RKO (cell line): Measurements from ENCODE around the gene GPC5.
A peak's percentile ranks its signal among the peaks of the same experiment; 100 is the strongest.

Experiments used
- DNase-seq: peaks from one replicate; pipeline ENCODE4 v3.0.0-alpha.2; 2016; ENCODE audit warnings: low spot score

Gene GPC5

DNA sequence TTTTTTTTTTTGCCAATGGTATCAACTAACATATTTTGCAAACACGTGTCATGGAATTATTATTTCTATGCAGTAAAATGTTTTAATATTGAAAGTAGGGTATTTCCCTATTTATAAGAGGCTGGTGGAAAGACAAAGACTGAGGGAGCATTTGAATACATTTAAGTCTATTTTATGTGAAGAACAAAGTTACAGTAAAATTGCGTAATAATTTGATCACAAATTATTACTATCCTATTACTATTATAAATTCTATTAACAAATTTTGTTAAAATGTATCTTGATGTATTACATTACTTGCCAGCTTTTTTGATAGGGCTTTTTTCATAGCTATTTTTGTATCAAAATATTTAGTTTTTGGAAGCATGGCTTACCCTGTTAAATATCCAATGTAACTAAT is 58.4 kb downstream of the GPC5 start:
- no peak for DNase-seq

DNA sequence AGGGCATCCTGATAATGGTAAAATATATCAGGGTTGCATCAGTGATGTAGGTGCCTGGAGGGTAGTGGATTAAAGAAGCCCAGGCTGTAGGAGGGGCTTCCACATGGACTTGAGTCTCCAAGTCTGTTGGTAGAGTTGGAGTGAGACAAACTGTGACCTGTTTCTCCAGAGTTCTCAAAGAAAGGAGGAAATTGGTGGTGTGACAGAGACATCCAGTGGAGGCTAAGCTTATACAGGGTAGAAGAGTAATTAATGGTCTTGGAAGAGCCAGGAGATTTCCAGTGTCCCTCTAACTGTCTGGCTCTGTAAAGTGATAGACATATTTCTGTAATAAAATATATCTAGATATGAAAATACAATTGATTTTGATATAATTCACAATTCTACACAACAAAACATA is 61.1 kb downstream of the GPC5 start:
- DNase-seq = no peak

DNA sequence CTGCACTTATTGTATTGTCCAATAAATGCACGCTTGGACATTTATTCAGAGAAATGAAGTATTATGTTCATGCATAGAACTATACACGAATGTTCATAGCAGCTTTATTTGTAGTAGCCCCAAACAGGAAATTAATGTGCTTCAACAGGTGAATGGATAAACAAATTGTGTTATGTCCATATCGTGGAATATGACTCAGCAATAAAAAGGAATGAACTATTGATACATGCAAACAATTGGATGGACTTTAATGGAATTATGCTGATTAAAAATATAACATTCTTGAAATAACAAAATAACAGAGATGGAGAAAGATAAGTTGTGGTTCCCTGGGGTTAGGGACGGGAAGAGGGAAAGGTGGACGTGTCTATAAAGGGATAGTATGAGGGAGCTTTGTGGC is 65.9 kb downstream of the GPC5 start:
- no peak for DNase-seq

DNA sequence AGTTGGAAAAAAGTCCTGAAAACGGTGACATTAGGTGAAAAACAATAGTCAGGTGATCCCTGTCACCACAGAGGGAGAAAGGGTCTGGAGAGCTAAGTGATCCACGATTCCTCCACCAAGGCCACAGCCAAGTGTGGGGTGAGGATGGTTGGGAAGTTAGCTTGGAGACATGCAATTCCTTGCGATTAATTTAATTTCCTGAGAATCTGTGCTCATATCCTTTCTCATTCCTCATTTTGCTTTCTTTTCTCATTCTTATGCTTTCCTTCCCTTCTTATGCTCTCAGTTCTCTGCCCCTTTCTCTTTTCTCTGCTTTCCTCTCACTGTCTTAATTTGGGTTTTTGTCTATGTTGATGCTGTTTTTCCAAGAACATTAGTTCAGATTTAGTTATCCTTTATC is 68.8 kb downstream of the GPC5 start:
- DNase-seq = no peak

DNA sequence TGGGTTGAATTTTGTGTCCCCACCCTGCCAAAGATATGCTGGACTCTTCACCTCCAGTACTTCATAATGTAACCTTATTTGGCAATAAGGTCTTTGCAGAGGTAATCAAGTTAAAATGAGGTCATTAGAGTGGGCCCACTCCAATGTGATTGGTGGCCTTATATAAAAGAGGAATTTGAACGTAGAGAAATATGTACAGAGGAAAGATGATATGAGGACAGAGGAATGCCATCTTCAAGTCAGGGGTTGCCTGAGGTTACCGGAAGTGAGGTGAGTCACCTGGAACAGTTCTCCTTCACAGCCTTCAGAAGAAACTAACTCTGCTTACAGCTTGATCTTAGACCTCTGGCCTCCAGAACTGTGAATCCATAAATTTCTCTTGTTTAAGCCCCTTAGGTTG is 69.9 kb downstream of the GPC5 start:
- peak; percentile 42 for DNase-seq

- DNase-seq = no peak
Measured at GRCh38 chr13:91470084-91470621, 71.7 kb downstream of the GPC5 start.

- DNase-seq = no peak
Measured at GRCh38 chr13:91470681-91471080, 72.3 kb downstream of the GPC5 start.

DNA sequence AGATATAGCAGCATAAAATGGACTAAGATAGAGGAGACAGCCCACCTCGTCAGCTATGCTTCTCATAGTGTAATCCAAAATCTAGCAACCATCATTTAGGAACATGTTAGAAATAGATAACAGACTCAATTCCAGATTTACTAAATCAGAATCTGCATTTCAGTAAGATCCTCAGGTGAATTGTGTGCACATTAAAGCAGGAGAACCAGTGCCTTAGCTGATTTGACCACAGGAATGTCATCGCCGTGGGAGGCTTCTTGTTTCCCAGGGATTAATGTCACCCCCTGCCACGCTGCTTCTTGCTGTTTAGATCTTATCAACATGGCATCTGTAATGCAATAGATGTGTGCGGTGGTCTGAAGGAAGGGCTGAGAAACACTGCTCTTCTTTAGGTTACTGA is 84.0 kb downstream of the GPC5 start:
- no peak for DNase-seq

- DNase-seq = no peak
Measured at GRCh38 chr13:91491980-91492379, 93.6 kb downstream of the GPC5 start.

GRCh38 chr13:91493442-91493841 is 95.0 kb downstream of the GPC5 start:
- DNase-seq = no peak

- no peak for DNase-seq
Measured at GRCh38 chr13:91498298-91498697, 99.9 kb downstream of the GPC5 start.

- DNase-seq = no peak
Measured at GRCh38 chr13:91504216-91504615, 105.8 kb downstream of the GPC5 start.

GRCh38 chr13:91506759-91507158 is 108.3 kb downstream of the GPC5 start:
- DNase-seq = no peak

DNA sequence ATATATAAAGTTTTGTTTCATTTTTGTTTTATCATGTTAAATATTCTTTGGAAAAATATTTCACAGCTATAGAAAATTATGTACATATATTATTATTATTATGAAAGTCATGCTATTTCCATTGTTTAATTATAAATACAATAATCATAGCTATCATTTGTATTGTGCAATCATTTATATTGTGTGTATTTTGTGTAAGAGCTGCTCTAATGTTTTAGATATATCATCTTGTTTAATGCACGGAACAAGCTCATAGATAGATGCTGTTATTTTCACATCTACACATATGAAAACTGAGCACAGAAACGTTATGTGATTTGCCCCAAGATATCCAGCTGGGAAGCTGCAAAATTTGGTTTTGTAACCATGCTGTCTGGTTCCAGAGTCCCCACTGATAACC is 111.6 kb downstream of the GPC5 start:
- no peak for DNase-seq

GRCh38 chr13:91513790-91514189 is 115.4 kb downstream of the GPC5 start:
- no peak for DNase-seq

- DNase-seq = no peak
Measured at GRCh38 chr13:91516799-91517198, 118.4 kb downstream of the GPC5 start.

DNA sequence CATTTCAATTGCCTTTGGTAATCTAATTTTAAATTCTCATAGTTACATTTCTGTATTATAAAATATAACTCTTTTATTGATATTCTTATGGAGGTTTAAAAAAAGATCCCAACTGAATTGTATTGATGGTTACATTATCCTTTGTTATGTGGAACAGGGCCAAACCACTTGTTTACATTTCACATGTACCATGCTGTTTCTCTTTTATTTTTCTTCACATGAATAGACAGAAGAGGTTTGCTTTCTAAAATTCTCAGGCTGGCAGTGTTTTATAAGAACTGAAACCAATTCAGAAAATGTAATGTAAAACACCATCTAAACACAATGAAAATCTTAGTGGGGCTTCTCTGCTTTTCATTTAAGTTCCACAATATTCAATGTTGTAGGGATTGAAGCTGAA is 122.5 kb downstream of the GPC5 start:
- DNase-seq = no peak

GRCh38 chr13:91523116-91523515 is 124.7 kb downstream of the GPC5 start:
- no peak for DNase-seq

- no peak for DNase-seq
Measured at GRCh38 chr13:91526543-91527033, 128.2 kb downstream of the GPC5 start.

DNA sequence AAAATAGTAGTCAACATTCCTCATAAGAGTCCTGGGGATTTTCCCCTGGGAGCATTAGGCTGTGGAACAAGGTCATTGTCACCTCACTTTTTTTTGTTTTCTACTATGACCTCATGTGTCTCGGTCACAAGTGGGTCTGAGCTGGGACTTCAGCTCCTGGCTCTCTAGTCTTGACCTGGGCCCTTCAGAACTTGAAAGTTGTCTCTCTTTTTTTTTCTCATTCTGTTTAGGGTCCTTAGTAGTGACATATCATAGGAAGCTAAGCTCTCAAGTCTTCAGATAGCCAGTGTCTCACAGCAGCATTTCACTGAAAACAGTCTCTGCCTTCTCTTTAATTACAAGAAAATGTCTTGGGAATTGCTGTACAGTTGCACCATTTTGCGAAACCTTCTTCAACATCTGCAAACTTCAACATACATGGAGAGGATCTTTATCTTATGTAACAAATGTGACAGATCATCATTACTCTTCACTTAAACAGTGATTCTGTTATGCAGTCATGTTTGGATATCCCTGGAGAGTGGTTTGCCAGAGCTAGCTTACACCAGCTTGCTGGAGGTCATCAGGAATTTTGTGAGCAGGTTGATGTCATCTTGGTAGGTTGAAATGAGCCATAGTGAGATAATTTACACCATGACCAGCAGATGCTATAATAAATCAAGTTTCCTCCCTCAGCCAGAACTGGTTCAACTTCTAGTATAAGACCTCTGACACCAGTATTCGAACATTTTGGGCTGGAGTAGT is 131.5 kb downstream of the GPC5 start:
- peak; percentile 2 for DNase-seq

- no peak for DNase-seq
Measured at GRCh38 chr13:91531646-91532045, 133.2 kb downstream of the GPC5 start.

DNA sequence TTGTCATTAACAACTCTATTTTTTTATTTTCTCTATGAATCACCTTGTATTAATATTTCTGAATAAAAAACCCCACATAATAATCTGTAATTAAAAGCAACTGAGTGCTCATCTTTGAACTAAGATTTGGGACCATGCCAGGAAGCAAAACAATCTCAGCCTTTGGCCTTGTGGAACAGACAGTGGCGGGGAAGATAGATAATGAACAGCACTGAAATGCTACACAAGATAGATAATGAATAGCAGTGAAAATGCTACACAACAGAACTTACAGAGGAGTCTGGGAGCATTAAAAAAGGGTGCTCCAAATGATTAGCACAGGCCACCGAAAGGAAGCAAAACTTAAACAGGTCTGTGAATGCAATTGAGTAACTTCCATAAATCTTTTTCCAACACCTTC is 134.9 kb downstream of the GPC5 start:
- no peak for DNase-seq

DNA sequence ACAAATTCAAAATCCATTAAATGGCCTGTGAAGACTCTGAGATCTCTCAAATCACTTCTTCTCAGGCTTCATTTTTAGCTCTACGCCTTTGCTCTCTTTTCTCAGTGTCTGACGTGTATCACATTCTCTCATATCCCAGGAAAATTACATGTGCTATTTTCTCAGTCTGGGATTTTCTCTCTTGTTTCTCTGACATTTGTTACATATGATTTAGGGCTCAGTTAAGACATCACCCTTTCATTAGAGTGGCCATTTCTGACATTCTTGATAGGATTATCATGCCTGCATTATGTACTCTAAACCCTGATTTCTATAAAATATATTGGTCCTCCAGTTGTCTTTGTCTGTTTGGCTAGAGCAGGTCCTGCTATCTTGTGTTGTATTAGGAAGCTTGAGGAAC is 136.6 kb downstream of the GPC5 start:
- no peak for DNase-seq

DNA sequence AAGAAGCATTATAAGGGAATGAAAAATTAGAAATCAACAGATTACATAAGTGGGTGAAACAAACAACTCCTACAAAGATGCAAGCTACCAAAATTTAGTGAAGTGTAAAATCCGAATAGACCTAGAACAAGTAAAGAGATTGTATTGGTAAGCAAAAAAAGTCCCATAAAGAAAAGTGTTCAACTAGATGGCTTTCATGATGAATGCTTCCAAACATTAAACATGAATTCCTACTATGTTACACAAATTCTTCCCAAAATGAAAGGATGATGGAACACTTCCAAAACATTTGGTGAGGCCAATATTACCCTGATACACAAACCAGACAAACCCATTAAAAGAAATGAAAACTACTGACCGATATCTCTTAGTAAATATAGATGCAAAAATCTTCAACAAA is 139.0 kb downstream of the GPC5 start:
- no peak for DNase-seq
